GM19395 (cell line): ENCODE measurements around the gene PIBF1.
"Not testable (repeated sequence)": the region's sequence is repeated elsewhere in the genome, so short reads cannot be mapped to it uniquely, and the experiment has no call there.

ENCODE experiments used
- ATAC-seq: cut with Tn5 transposase; IDR thresholded peaks from one replicate; pipeline ENCODE4 v1.9.1; 2021; ENCODE audit warnings: mild to moderate bottlenecking, moderate library complexity; ENCODE audit not compliant: unreplicated experiment

Gene PIBF1

DNA sequence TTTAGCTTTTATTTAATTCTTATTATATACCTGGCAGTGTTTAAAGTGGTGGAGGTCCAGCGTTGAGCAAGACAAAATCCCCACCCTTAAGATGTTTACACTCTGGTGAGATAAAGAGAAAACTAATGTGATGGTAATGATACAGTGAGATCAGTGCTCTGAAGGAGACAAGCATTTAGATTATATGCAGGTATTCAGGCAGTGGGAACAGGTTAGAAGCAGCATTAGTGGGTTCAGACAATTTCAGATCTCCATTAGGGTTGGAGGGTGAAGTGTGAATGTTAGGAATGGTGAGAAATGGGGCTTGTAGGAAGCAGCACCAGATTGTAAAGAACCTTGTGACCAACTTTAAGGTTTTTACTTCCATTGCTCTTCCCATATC, 39.0 kb downstream of the PIBF1 start:
- ATAC-seq = no peak

DNA sequence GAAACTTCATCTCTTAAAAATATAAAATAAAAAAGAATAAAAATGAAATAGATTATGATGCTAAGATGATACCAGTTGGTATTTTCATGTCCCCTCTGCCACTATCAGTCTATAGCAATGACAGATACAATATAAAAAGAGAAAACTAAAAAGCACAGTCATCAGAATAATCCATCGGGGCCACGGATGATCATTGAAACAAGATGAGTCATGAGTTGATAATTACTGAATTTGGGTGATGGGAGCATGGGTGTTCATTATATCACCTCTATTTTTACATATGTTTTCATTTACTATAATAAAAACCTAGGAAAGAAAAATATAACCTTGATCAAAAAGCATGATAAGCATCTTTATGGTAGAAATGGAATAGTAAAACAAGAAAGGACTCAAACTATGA, 41.1 kb downstream of the PIBF1 start:
- ATAC-seq = no peak

DNA sequence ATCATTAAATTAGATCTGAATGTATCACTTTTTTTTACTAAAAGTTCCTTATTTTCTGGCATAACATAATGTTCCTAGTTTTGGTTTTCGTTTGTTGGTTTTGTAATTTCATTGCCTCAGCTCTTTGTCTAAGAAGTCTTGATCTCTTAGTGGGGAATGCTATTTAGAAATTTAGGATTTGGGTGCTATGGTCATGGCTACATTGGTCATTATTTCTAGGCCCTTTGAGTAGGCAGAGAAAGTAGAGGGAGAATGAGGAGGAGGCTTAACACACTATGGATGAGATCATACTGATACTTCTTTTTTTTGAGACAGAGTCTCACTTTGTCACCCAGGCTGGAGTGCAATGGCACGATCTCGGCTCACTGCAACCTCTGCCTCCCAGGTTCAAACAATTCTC, 41.8 kb downstream of the PIBF1 start:
- ATAC-seq = no peak

DNA sequence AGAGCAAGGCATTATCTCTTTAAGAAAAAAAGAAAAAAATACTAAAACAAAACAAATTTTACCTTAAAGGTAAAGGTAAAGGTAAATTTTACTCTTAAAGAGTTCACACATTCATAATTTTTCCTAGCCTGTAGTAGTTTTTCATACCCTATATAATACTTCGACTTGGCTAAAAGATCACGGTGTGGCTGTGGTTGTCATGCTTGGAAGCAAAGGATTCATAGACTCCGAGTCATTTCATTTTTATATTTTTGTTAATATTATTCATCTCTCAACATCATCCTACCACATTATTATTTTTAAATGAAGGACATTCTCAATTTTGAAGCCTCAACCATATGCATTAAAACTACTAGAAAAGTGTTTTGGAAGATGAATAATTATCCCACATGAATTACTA, 52.7 kb downstream of the PIBF1 start:
- no peak for ATAC-seq

DNA sequence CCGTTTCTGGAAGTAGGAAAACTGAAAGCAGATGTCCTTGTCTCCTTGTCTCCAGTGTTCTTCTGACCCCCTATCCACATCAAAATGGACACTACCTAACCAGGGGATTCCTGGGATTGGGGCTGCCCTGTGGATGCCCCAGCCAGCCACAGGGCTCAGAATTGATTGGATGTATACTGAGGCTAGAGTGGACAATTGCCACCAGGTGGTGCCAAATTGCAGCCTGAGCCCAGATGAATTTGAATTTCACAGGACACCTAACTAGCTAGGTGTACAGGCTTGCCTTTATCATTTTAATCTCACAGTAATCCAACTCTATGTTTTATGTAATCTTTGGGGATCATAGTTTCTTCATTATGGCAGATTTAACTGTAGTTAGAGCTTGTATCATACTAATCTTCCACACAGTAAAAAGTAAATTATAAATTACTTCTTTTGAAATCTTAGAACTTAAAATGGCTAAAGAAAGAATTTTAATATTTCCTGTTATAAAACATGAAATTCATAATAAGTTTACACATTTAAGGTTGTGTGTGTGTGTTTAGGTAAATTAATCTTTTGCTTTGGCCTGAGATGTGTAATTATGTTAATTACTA, 58.0 kb downstream of the PIBF1 start:
- peak; percentile 97 for ATAC-seq

DNA sequence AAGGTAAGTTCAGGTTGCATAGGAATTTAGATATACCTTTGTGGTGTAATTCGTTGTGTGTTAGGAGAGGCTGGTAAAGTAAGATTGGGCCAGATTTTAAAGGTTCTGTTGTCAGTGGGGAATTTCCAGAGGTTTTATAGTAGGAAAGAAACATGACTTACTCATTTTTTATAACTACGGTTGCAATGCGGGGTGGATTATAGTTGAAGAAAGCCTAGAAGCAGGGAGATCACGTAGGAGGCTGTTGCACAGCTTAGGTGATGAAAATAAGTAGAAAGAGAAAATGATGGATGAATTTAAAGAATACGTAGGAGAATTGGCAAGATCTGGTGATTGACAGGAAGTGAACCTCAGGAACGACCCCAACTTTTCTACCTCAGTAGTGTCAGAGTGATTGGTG, 61.1 kb downstream of the PIBF1 start:
- ATAC-seq = no peak

DNA sequence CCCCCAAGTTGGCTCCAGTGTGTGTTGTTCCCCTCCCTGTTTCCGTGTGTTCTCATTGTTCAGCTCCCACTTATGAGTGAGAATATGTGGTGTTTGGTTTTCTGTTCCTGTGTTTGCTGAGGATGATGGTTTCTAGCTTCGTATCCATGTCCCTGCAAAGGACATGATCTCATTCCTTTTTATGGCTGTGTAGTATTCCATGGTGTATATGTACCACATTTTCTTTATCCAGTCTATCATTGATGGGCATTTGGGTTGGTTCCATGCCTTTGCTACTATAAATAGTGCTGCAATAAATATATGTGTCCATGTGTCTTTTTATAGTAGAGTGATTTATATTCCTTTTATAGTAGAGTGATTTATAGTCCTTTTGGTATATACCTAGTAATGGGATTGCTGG, 63.2 kb downstream of the PIBF1 start:
- not testable (repeated sequence) for ATAC-seq

DNA sequence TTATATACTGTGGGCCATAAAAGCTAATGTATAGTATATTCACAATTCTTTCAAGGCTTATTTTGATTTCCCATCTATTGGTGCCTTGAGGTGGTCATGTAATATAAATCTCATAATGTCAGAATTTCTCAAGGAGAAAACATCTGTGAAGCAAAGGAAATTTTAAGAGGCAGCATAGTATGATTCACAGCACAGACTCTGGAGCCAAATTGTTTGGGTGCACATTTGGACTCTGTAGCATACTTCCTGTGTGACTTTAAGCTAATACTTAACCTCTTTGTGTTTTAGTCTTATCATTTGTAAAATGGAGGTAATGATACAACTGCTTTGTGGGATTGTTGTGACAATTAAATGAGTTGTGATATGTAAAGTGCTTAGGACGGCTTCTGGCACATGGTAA, 67.6 kb downstream of the PIBF1 start:
- no peak for ATAC-seq

DNA sequence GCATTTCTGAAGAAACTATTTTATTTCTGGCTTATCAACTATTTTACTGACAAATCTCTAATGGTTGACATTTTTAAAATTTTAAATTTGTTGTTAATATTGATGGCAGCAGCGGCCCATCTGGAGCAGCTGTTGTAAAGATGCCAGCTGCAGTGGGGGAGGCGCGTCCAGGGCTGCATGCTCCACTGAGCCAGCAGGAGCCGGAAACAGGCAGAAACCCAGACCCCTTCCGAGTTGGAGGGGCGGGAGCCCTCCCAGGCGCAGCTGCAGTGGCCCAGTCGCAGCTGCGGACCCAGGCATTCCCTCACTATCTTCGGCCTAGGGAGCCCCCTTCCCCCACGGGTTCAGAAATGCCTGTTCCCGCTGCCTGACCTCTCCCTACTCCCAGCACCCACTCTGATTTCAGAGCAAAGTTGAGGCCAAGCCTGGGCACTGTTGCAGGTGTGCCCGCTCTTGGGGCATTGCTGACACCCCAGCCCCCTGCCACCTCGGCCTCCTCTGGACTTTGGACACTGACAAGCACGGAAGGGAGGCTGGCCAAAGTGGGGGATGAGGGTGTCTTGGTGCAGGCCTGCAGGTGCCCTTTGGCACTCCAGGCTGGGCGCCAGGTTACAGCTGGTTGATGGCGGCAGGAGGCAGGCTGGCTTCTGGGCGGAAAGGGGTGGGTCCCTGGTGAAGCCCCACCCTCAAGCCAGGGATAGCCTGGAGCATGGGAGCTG, 69.2 kb downstream of the PIBF1 start:
- ATAC-seq = no peak

DNA sequence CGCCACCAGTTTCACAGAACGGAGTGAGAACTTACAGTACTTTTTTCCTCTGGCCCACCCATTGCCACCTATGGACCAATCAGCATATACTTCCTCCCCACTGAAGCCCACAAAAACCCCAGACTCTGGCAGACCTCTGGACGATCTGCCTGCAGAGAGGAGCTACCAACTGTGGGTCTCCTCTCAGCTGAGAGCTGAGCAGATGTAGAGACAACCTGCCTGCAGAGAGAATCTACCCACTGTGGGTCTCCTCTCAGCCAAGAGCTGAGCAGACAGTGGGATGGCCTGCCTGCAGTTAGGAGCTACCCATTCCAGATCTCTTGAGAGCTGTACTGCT, 69.7 kb downstream of the PIBF1 start:
- ATAC-seq = no peak

DNA sequence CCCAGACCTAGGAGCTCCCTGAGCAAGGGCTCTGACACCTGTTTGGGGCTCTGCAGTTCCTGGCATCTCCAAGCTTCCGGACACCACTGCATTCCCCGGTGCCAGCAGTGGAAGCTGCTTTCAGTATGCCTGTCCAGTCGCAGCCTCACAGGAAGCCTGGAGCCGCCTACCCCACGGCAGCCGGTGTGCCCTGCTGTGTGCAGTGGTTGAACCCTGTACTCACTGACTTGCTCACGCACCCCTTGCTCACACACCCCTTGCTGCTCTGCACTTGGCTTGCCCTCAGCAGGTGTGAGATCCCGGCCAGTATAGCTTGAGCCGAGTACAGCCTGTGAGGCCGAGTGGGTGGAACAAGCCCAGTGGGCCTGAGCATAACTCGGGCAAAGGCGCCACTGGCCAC, 70.3 kb downstream of the PIBF1 start:
- ATAC-seq = no peak

DNA sequence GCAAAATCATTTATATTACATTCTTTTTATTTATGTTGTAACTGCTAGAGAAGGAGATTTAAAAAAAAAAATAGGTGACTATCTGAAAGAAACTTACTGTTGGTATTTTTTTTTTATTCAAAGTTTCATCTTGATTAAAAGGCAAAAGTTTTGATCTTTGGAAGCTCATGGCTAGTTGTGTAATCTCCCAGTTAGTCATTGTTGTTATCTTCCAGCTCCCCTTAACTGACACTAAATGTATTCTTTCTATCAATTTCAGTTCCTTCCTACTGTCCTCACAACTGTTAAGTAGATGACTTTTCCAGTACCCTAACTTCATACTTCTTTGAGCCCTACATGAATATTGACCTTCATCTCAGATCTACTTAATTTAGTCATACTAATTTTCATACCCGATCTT, 71.1 kb downstream of the PIBF1 start:
- no peak for ATAC-seq

DNA sequence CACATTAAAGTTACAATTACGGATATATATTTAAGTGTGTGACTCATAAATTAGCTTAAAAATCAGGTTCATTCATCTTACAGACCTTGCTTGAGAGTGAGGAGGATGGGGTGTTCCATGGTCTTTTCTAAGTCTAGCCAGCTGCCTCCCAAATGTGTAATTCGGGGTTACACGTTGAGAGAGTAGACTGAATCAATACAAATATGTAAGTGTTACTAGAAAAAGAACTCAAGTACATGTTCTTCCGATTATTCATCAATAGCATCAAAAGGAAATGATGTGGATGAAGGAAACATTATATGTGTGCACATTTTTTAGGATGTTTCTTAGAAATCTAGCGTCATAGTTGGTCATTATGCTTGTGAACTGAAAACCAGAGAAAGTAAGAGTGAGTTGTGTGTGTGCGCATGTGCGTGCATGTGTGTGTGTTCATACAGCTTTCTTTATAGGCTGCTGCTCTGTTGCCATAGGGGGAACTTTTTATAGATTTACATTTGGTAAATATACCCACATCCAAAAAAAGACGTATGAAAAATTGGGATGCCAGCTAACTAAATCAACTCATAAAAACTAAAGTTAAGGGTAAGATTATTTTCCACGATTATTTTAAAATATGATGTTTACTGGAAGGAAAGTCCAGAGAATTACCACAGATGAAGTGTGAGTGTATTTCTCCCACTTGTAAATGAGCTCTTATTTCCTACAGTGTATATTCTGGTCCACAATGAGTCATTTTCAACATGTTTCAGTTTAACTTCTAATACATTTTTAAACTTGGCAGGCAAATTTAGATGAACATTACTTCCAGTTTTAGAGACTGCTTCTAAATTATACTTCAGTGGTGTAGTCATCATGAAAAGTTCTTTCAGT, 82.4 kb downstream of the PIBF1 start:
- ATAC-seq = peak; percentile 93

DNA sequence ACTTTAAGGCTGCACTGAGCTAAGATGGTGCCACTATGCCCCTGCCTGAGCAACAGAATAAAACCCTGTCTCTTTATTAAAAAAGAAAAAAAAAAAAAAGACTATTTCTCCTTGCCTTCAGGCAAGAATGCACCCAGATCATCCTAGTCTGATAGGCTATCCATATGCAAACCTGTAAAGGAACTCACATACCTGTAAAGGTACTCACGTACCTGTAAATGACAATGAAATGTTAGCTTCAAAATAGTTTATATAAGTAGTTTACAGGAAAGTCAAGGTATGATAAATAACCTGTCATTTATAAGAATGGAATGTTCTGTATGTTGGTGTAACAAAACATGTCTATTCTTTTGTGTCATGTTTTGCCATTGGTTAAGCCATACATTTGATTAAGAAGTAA, 86.3 kb downstream of the PIBF1 start:
- ATAC-seq = no peak

DNA sequence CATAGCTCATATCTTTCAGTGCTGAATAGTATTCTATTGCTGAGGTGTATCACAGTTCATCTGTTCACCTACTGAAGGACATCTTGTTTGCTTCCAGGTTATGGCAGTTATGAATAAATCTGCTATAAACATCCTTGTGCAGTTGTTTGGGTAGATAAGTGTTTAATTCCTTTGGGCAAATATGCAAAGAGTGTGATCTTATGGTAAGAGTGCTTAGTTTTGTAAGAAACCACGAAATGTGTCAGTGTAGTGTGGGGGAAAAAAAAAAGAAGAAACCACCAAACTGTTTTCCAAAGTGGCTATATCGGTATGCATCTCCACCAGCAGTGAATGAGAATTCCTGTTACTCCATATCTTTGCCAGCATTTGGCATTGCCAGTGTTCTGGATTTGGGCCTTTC, 93.3 kb downstream of the PIBF1 start:
- no peak for ATAC-seq

DNA sequence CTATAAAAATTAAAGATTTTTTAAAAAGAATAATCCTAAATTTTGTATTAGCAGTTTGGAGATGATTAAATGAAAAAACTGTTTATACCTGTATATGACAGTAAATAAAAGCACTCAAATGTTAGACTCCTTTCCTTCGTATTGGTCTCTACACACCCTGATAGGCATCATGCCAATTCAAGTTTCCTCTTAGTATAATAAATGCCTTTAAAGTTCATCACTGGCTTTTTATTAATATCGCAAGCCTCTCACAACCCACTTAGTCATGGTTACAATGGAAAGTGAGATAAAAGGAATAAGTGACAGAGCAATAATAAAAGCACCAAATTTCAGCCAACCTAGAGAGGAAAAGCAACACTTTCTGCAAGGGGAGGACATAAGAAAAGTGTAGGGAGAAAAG, 102.2 kb downstream of the PIBF1 start:
- ATAC-seq = no peak

DNA sequence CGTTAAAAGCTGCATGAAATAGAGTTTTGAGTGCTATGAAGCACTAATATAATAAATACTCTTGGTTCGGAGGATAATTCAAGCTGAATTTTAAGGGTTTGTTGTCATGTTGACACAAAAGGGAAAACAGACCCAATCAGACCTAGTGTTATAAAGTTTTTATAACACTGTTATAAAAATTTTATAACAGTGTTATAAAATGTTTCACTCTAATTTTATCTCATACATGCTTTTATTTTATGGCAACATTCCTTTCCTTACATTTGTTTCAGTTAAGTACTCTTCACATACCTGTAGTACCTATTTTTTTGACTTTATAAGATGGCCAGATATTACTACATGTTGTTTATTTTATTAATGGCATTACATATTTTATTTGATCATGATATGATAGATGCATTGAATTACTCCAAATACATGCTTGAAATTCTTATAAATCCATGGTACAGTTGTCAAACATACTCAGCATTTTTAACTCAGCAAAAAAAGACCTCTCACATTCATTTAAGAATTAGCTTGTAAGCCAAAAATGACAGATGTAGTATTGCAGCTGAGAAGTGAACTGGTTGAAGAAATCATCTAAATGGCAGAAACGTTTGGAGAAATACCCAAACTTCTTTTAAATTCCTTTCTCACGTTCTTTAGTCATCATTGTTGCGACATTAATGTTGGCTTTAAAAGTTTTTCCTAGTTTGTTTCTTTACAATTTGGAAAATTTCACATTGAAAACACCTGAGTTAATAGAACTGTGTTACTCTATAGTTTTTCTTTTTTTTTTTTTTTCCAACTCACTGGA, 104.5 kb downstream of the PIBF1 start:
- no peak for ATAC-seq

DNA sequence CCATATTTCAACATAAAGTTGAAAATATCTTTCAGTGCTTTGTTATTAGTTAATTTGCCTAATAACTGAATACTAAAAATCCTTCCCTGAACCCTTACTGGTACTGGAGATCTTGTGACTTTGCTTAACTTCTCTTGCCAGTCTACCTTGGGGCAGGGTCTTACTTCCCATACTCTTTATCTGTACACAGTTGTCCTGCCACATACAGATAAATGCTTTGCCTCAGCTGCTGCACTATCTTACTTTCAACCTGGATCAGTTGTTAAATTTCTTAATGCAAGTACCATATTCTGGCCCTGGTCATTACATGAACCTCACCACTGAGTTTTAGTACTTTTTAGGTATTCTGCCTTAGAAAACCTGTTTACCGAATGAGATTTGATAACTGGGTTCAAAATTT, 107.6 kb downstream of the PIBF1 start:
- ATAC-seq = no peak

DNA sequence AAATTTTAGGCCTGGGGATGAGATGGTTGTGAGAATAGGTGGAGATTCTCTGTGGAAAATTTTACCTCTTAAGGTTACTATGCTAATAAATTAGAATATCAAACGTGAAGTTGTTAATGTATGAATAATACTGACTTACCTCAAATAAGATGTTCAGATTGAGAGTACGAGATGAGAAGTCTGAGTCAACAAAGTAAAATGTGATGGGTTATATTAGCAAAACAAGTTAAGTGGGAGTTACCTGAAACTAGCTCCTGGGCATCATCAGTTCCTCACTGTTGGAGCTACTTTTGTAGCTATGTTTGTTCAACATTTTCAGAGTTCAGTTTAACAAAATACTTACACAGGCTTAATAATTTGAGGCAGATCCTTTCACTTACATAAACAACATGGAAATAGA, 108.6 kb downstream of the PIBF1 start:
- ATAC-seq = no peak

DNA sequence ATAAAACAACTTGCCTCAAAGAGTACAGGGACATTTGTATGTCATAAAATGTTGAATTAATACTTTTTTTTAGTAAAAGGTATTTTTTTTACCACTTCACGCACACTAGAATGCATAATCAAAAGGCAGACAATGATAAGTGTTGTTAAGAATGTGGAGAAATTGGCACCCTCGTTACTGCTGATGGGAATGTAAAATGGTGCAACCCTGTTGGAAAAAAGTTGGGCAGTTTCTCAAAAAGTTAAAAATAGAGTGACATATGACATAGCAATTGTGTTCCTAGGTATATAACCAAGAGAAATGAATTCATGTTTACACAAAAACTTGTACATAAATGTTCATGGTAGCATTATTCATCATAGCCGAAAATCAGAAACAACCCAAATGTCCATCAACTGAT, 109.5 kb downstream of the PIBF1 start:
- no peak for ATAC-seq

DNA sequence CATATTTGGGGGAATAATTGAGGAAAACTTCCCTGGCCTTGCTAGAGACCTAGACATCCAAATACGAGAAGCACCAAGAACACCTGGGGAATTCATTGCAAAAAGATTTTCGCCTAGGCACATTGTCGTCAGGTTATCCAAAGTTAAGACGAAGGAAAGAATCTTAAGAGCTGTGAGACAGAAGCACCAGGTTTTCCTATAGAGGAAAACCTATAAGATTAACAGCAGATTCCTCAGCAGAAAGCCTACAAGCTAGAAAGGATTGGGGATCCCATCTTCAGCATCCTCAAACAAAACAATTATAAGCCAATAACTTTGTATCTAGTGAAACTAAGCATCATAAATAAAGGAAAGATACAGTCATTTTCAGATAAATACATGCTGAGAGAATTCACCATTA, 114.9 kb downstream of the PIBF1 start:
- no peak for ATAC-seq
